ENCODE measurements around the gene ANKRD55.
"Not testable (repeated sequence)": the region's sequence is repeated elsewhere in the genome, so short reads cannot be mapped to it uniquely, and the experiment has no call there.

The ANKRD55 gene

DNA sequence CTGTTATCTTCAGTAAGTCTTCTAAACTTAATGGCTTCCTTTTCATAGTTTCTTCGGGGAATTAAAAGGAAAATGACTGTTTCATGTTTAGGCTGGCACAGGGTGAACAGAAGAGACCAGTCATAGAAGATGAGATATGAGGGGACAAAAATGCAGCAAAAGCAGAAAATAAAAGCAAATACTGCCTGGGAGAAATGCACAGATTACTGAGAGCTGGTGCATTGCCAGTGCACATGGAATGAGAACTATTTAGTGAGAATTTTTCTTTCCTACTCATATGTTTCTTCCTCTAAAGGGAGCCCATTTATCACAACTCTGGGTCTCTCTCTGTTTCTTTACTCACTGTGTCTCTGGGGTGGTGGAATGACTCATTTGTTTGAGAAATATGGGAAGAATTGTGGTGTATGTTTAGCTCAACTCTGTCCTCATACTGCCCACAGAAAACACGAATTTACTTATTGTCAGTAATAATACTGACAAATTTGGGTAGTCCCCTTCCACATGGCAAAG, 25.9 kb upstream of the ANKRD55 start:
- ChIA-PET POLR2A (interaction anchor here (0.7 kb wide), 1 partner anchor 323 kb away, joined by 5 read pairs; no protein-coding TSS in a partner anchor), CTCF (interaction anchor here (0.7 to 1.0 kb wide), 2 partner anchors 14 to 579 kb away, joined by 3 read pairs; no protein-coding TSS in a partner anchor)
- Histone ChIP-seq H3K4me3 (ENCODE audit: low read depth, low read length) (no peak overlapping the region), H3K27ac (ENCODE audit: extremely low read depth, low read depth, low read length) (no peak overlapping the region), H3K4me1 (ENCODE audit: control insufficient read depth, insufficient read depth, low read length) (no peaks in the 10 kb centered on the region), H3K9me3 (ENCODE audit: control insufficient read depth, insufficient read depth, low read depth, low read length) (no peaks in the 10 kb centered on the region), H3K36me3 (ENCODE audit: control insufficient read depth in 2 of 2, insufficient read depth in 1 of 2, low read length in 2 of 2) (no peaks in the 10 kb centered on the region)
- TF ChIP-seq, protein P1, sequence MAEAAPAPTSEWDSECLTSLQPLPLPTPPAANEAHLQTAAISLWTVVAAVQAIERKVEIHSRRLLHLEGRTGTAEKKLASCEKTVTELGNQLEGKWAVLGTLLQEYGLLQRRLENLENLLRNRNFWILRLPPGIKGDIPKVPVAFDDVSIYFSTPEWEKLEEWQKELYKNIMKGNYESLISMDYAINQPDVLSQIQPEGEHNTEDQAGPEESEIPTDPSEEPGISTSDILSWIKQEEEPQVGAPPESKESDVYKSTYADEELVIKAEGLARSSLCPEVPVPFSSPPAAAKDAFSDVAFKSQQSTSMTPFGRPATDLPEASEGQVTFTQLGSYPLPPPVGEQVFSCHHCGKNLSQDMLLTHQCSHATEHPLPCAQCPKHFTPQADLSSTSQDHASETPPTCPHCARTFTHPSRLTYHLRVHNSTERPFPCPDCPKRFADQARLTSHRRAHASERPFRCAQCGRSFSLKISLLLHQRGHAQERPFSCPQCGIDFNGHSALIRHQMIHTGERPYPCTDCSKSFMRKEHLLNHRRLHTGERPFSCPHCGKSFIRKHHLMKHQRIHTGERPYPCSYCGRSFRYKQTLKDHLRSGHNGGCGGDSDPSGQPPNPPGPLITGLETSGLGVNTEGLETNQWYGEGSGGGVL (tag by site-specific recombination; IDR thresholded peaks at IDR 0.05), result no peak
- no peak for TF ChIP-seq ZNF658 (tag by site-specific recombination; IDR thresholded peaks at IDR 0.05)
- no peak for TF ChIP-seq ZNF830 (tag by site-specific recombination; IDR thresholded peaks at IDR 0.05; ENCODE audit: low read depth)
- TF ChIP-seq ZNF433 (tag by site-specific recombination; IDR thresholded peaks at IDR 0.05; ENCODE audit: low read depth), result no peak
- TF ChIP-seq ZNF112 (tag by site-specific recombination; IDR thresholded peaks at IDR 0.05), result no peak
- TF ChIP-seq KLF7 (tag by site-specific recombination; IDR thresholded peaks at IDR 0.05; ENCODE audit: borderline replicate concordance), result no peak

DNA sequence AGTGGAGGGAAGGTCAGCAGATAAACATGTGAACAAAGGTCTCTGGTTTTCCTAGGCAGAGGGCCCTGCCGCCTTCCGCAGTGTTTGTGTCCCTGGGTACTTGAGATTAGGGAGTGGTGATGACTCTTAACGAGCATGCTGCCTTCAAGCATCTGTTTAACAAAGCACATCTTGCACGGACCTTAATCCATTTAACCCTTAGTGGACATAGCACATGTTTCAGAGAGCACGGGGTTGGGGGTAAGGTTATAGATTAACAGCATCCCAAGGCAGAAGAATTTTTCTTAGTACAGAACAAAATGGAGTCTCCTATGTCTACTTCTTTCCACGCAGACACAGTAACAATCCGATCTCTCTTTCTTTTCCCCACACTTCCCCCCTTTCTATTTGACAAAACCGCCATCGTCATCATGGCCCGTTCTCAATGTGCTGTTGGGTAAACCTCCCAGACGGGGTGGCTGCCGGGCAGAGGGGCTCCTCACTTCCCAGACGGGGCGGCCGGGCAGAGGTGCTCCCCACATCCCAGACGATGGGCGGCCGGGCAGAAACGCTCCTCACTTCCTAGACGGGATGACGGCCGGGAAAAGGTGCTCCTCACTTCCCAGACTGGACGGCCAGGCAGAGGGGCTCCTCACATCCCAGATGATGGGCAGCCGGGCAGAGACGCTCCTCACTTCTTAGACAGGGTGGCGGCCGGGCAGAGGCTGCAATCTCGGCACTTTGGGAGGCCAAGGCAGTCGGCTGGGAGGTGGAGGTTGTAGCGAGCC, 24.8 kb upstream of the ANKRD55 start:
- H3K36me3 ChIP-seq (ENCODE audit: control insufficient read depth in 2 of 2, insufficient read depth in 1 of 2, low read length in 2 of 2); POLR2A ChIA-PET; H3K27ac ChIP-seq (ENCODE audit: extremely low read depth, low read depth, low read length); H3K4me1 ChIP-seq (ENCODE audit: control insufficient read depth, insufficient read depth, low read length); H3K9me3 ChIP-seq (ENCODE audit: control insufficient read depth, insufficient read depth, low read depth, low read length); H3K4me3 ChIP-seq (ENCODE audit: low read depth, low read length): not testable (repeated sequence)
- CTCF ChIA-PET, result interaction anchor here (0.7 kb wide), 1 partner anchor 580 kb away, joined by 3 read pairs; no protein-coding TSS in a partner anchor

DNA sequence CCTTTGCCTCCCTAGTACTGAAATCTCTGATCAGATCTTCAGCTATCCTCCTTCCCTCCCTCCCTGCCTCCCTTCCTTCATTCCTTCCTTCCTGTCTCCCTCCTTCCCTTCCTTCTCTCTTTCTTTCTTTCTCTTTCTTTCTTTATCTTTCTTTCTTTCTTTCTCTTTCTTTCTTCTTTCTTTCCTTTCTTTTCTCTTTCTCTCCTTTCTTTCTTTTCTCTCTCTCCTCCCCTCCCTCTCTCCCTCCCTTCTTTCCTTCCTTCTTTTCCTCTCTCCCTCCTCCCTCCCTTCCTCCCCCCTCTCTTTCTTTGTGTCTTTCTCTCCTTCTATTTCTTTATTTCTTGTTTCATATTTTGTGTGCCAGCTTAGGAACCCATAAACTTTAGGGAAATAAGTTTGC, 23.9 kb upstream of the ANKRD55 start:
- H3K27ac ChIP-seq (ENCODE audit: extremely low read depth, low read depth, low read length), result no peak overlapping the region
- H3K4me3 ChIP-seq (ENCODE audit: low read depth, low read length), result no peak overlapping the region
- H3K36me3 ChIP-seq (ENCODE audit: control insufficient read depth in 2 of 2, insufficient read depth in 1 of 2, low read length in 2 of 2), result no peaks in the 10 kb centered on the region
- TF ChIP-seq, protein P2, sequence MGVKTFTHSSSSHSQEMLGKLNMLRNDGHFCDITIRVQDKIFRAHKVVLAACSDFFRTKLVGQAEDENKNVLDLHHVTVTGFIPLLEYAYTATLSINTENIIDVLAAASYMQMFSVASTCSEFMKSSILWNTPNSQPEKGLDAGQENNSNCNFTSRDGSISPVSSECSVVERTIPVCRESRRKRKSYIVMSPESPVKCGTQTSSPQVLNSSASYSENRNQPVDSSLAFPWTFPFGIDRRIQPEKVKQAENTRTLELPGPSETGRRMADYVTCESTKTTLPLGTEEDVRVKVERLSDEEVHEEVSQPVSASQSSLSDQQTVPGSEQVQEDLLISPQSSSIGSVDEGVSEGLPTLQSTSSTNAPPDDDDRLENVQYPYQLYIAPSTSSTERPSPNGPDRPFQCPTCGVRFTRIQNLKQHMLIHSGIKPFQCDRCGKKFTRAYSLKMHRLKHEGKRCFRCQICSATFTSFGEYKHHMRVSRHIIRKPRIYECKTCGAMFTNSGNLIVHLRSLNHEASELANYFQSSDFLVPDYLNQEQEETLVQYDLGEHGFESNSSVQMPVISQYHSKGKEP (tag by site-specific recombination; IDR thresholded peaks at IDR 0.05), result no peak
- peak; percentile 76 for TF ChIP-seq PRDM1 (tag by site-specific recombination; IDR thresholded peaks at IDR 0.05)
- TF ChIP-seq, protein P3, sequence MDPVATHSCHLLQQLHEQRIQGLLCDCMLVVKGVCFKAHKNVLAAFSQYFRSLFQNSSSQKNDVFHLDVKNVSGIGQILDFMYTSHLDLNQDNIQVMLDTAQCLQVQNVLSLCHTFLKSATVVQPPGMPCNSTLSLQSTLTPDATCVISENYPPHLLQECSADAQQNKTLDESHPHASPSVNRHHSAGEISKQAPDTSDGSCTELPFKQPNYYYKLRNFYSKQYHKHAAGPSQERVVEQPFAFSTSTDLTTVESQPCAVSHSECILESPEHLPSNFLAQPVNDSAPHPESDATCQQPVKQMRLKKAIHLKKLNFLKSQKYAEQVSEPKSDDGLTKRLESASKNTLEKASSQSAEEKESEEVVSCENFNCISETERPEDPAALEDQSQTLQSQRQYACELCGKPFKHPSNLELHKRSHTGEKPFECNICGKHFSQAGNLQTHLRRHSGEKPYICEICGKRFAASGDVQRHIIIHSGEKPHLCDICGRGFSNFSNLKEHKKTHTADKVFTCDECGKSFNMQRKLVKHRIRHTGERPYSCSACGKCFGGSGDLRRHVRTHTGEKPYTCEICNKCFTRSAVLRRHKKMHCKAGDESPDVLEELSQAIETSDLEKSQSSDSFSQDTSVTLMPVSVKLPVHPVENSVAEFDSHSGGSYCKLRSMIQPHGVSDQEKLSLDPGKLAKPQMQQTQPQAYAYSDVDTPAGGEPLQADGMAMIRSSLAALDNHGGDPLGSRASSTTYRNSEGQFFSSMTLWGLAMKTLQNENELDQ (tag by site-specific recombination; IDR thresholded peaks at IDR 0.05; ENCODE audit: low read depth), result no peak
- no peak for TF ChIP-seq ZNF707 (tag by site-specific recombination; IDR thresholded peaks at IDR 0.05)
- no peak for TF ChIP-seq ZNF16 (tag by site-specific recombination; IDR thresholded peaks at IDR 0.05; ENCODE audit: low read depth)
- TF ChIP-seq ZNF624 (tag by site-specific recombination; IDR thresholded peaks at IDR 0.05), result no peak
- no peak for TF ChIP-seq ZNF768 (tag by site-specific recombination; IDR thresholded peaks at IDR 0.05)
- TF ChIP-seq, protein P4, sequence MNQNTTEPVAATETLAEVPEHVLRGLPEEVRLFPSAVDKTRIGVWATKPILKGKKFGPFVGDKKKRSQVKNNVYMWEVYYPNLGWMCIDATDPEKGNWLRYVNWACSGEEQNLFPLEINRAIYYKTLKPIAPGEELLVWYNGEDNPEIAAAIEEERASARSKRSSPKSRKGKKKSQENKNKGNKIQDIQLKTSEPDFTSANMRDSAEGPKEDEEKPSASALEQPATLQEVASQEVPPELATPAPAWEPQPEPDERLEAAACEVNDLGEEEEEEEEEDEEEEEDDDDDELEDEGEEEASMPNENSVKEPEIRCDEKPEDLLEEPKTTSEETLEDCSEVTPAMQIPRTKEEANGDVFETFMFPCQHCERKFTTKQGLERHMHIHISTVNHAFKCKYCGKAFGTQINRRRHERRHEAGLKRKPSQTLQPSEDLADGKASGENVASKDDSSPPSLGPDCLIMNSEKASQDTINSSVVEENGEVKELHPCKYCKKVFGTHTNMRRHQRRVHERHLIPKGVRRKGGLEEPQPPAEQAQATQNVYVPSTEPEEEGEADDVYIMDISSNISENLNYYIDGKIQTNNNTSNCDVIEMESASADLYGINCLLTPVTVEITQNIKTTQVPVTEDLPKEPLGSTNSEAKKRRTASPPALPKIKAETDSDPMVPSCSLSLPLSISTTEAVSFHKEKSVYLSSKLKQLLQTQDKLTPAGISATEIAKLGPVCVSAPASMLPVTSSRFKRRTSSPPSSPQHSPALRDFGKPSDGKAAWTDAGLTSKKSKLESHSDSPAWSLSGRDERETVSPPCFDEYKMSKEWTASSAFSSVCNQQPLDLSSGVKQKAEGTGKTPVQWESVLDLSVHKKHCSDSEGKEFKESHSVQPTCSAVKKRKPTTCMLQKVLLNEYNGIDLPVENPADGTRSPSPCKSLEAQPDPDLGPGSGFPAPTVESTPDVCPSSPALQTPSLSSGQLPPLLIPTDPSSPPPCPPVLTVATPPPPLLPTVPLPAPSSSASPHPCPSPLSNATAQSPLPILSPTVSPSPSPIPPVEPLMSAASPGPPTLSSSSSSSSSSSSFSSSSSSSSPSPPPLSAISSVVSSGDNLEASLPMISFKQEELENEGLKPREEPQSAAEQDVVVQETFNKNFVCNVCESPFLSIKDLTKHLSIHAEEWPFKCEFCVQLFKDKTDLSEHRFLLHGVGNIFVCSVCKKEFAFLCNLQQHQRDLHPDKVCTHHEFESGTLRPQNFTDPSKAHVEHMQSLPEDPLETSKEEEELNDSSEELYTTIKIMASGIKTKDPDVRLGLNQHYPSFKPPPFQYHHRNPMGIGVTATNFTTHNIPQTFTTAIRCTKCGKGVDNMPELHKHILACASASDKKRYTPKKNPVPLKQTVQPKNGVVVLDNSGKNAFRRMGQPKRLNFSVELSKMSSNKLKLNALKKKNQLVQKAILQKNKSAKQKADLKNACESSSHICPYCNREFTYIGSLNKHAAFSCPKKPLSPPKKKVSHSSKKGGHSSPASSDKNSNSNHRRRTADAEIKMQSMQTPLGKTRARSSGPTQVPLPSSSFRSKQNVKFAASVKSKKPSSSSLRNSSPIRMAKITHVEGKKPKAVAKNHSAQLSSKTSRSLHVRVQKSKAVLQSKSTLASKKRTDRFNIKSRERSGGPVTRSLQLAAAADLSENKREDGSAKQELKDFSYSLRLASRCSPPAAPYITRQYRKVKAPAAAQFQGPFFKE (tag by site-specific recombination; IDR thresholded peaks at IDR 0.05; ENCODE audit: borderline replicate concordance), result no peak
- TF ChIP-seq ZNF366 (tag by site-specific recombination; conservative IDR thresholded peaks at IDR 0.05), result peak; percentile 79
- 0 out of 2 replicates have a peak, but pooled peaks have one; percentile 19 for TF ChIP-seq ZNF239 (tag by site-specific recombination; IDR thresholded peaks at IDR 0.05)
- ChIA-PET POLR2A (no interaction called here), CTCF (interaction anchor here (1.0 kb wide), 1 partner anchor 10 kb away, joined by 5 read pairs; no protein-coding TSS in a partner anchor)
- no peaks in the 10 kb centered on the region for H3K9me3 ChIP-seq (ENCODE audit: control insufficient read depth, insufficient read depth, low read depth, low read length)
- H3K4me1 ChIP-seq (ENCODE audit: control insufficient read depth, insufficient read depth, low read length), result no peaks in the 10 kb centered on the region

Measured in HEK293 (cell line).